SJCRH30 (cell line): ENCODE measurements around the gene CACNB4. TPM values are rescaled to one million over a fixed set of nuclear protein-coding genes. Genes with fewer than 3 reads are reported as not detected.
A peak's percentile ranks its signal among the peaks of the same experiment; 100 is the strongest.
"Not testable (repeated sequence)": the region's sequence is repeated elsewhere in the genome, so short reads cannot be mapped to it uniquely, and the experiment has no call there.

Experiments used
- DNase-seq, 2 experiments: peaks; one replicate each; pipeline ENCODE4 v3.0.0-alpha.2; 2015 to 2020
- H3K27ac ChIP-seq: fragments of 250-450 bp; sonication (Bioruptor Pico); 2 replicates; pipeline ENCODE4 v1.5.1; 2020; ENCODE audit warnings: mild to moderate bottlenecking, moderate library complexity
- H3K27me3 ChIP-seq: fragments of 250-450 bp; sonication (Bioruptor Pico); 2 replicates; pipeline ENCODE4 v1.5.1; 2020; ENCODE audit warnings: mild to moderate bottlenecking, moderate library complexity
- H3K36me3 ChIP-seq: fragments of 250-450 bp; sonication (Bioruptor Pico); 2 replicates; pipeline ENCODE4 v1.5.1; 2020; ENCODE audit warnings: mild to moderate bottlenecking, moderate library complexity
- H3K4me1 ChIP-seq: fragments of 250-450 bp; sonication (Bioruptor Pico); 2 replicates; pipeline ENCODE4 v1.5.1; 2020; ENCODE audit warnings: mild to moderate bottlenecking, moderate library complexity
- H3K4me3 ChIP-seq: fragments of 250-450 bp; sonication (Bioruptor Pico); 2 replicates; pipeline ENCODE4 v1.5.1; 2020; ENCODE audit warnings: mild to moderate bottlenecking, moderate library complexity
- H3K9me3 ChIP-seq: fragments of 250-450 bp; sonication (Bioruptor Pico); replicated peaks from 2 replicates; pipeline ENCODE4 v1.5.1; 2020; ENCODE audit warnings: mild to moderate bottlenecking, moderate library complexity
- total RNA-seq: library from RNA; depleted of rRNA; stranded (reverse); fragments of >200 nt; shearing (Covaris generic); gene quantifications from 2 replicates; pipeline ENCODE4 v1.2.3, GENCODE V29; 2014; rRNA removed

Gene CACNB4
- 1.8 and 2.2 TPM in 2 replicates for total RNA-seq

GRCh38 chr2:152098496-152099366, at the start of gene CACNB4:
Gene CACNB4, minus strand, starts transcription at chr2:152099044.
- H3K36me3 ChIP-seq = no peaks in the 10 kb centered on the region
- no peaks in the 10 kb centered on the region for H3K9me3 ChIP-seq
- peak in 1 of 2 experiments; percentile 23 for DNase-seq
- H3K27me3 ChIP-seq = 0 out of 2 replicates have a peak, but pooled peaks cover 5% of the 10 kb centered on the region
- H3K27ac ChIP-seq = no peak within 1 kb of the TSS
- peaks cover 3% of the 10 kb centered on the region; the same call in 1 of the 2 replicates for H3K4me1 ChIP-seq
- H3K4me3 ChIP-seq = peak within 1 kb of the TSS; percentile 62

- Histone ChIP-seq H3K27ac (no peak overlapping the region), H3K27me3 (no peaks in the 10 kb centered on the region), H3K9me3 (no peaks in the 10 kb centered on the region), H3K4me3 (no peak overlapping the region), H3K36me3 (no peaks in the 10 kb centered on the region), H3K4me1 (no peaks in the 10 kb centered on the region)
- no peak for DNase-seq
These were observed 35.8 kb upstream of the CACNB4 start for GRCh38 chr2:152134488-152135280.

- no peak for DNase-seq
- Histone ChIP-seq H3K4me1 (no peaks in the 10 kb centered on the region), H3K27ac (no peak overlapping the region), H3K9me3 (no peaks in the 10 kb centered on the region), H3K27me3 (no peaks in the 10 kb centered on the region), H3K4me3 (no peak overlapping the region), H3K36me3 (no peaks in the 10 kb centered on the region)
These were observed 33.5 kb upstream of the CACNB4 start for GRCh38 chr2:152132306-152132705.

GRCh38 chr2:152127628-152128027, 28.8 kb upstream of the CACNB4 start:
- Histone ChIP-seq H3K27me3 (no peaks in the 10 kb centered on the region), H3K9me3 (no peaks in the 10 kb centered on the region), H3K36me3 (no peaks in the 10 kb centered on the region), H3K27ac (no peak overlapping the region), H3K4me3 (no peak overlapping the region), H3K4me1 (no peaks in the 10 kb centered on the region)
- DNase-seq = no peak

GRCh38 chr2:152126664-152127063, 27.8 kb upstream of the CACNB4 start:
- Histone ChIP-seq H3K27ac (no peak overlapping the region), H3K27me3 (no peaks in the 10 kb centered on the region), H3K9me3 (no peaks in the 10 kb centered on the region), H3K4me3 (no peak overlapping the region), H3K4me1 (no peaks in the 10 kb centered on the region), H3K36me3 (no peaks in the 10 kb centered on the region)
- peak; percentile 5 to 19 for DNase-seq

- H3K36me3 ChIP-seq = no peaks in the 10 kb centered on the region
- H3K27ac ChIP-seq = no peak overlapping the region
- no peaks in the 10 kb centered on the region for H3K9me3 ChIP-seq
- no peaks in the 10 kb centered on the region for H3K4me1 ChIP-seq
- no peaks in the 10 kb centered on the region for H3K27me3 ChIP-seq
- DNase-seq = no peak
- no peak overlapping the region for H3K4me3 ChIP-seq
These were observed 23.3 kb upstream of the CACNB4 start for GRCh38 chr2:152122161-152122560.

- no peak for DNase-seq
- no peak overlapping the region for H3K27ac ChIP-seq
- H3K27me3 ChIP-seq = no peaks in the 10 kb centered on the region
- H3K4me3 ChIP-seq = no peak overlapping the region
- no peaks in the 10 kb centered on the region for H3K9me3 ChIP-seq
- H3K4me1 ChIP-seq = no peaks in the 10 kb centered on the region
- H3K36me3 ChIP-seq = no peaks in the 10 kb centered on the region
These were observed 21.6 kb upstream of the CACNB4 start for GRCh38 chr2:152120430-152120829.

- H3K36me3 ChIP-seq = no peaks in the 10 kb centered on the region
- H3K27ac ChIP-seq = no peak overlapping the region
- no peak for DNase-seq
- no peak overlapping the region for H3K4me3 ChIP-seq
- H3K4me1 ChIP-seq = no peaks in the 10 kb centered on the region
- no peaks in the 10 kb centered on the region for H3K9me3 ChIP-seq
- H3K27me3 ChIP-seq = no peaks in the 10 kb centered on the region
These were observed 17.1 kb upstream of the CACNB4 start for GRCh38 chr2:152115952-152116351.

GRCh38 chr2:152114366-152114765, 15.5 kb upstream of the CACNB4 start:
- Histone ChIP-seq H3K4me3 (no peak overlapping the region), H3K27ac (no peak overlapping the region), H3K27me3 (no peaks in the 10 kb centered on the region), H3K4me1 (no peaks in the 10 kb centered on the region), H3K36me3 (no peaks in the 10 kb centered on the region), H3K9me3 (no peaks in the 10 kb centered on the region)
- DNase-seq = no peak

- not testable (repeated sequence) for H3K27me3 ChIP-seq, H3K4me1 ChIP-seq, H3K27ac ChIP-seq, H3K9me3 ChIP-seq, DNase-seq, H3K4me3 ChIP-seq, H3K36me3 ChIP-seq
These were observed 8.3 kb upstream of the CACNB4 start for GRCh38 chr2:152107140-152107539.

- DNase-seq = no peak
- no peaks in the 10 kb centered on the region for H3K9me3 ChIP-seq
- no peaks in the 10 kb centered on the region for H3K36me3 ChIP-seq
- no peak overlapping the region for H3K27ac ChIP-seq
- H3K4me1 ChIP-seq = no peaks in the 10 kb centered on the region
- no peaks in the 10 kb centered on the region for H3K27me3 ChIP-seq
- no peak overlapping the region for H3K4me3 ChIP-seq
These were observed 7.6 kb upstream of the CACNB4 start for GRCh38 chr2:152106464-152106863.

- H3K27ac ChIP-seq = no peak overlapping the region
- H3K36me3 ChIP-seq = no peaks in the 10 kb centered on the region
- no peaks in the 10 kb centered on the region for H3K4me1 ChIP-seq
- no peak for DNase-seq
- no peaks in the 10 kb centered on the region for H3K9me3 ChIP-seq
- H3K27me3 ChIP-seq = 0 out of 2 replicates have a peak, but pooled peaks cover 5% of the 10 kb centered on the region
- no peak overlapping the region for H3K4me3 ChIP-seq
These were observed 4.4 kb upstream of the CACNB4 start for GRCh38 chr2:152103271-152103670.

- Histone ChIP-seq H3K27ac (no peak overlapping the region), H3K9me3 (no peaks in the 10 kb centered on the region), H3K4me3 (no peak overlapping the region), H3K4me1 (no peaks in the 10 kb centered on the region; the same call in 1 of the 2 replicates), H3K27me3 (0 out of 2 replicates have a peak, but pooled peaks cover 5% of the 10 kb centered on the region), H3K36me3 (no peaks in the 10 kb centered on the region)
- DNase-seq = no peak
These were observed 2.1 kb upstream of the CACNB4 start for GRCh38 chr2:152100961-152101360.

GRCh38 chr2:152099367-152100050, 665 bp upstream of the CACNB4 start:
- H3K4me1 ChIP-seq = peaks cover 3% of the 10 kb centered on the region; the same call in 1 of the 2 replicates
- H3K4me3 ChIP-seq = peak overlapping the region; percentile 62
- H3K27me3 ChIP-seq = 0 out of 2 replicates have a peak, but pooled peaks cover 5% of the 10 kb centered on the region
- DNase-seq = peak; percentile 7 to 40
- H3K9me3 ChIP-seq = no peaks in the 10 kb centered on the region
- H3K36me3 ChIP-seq = no peaks in the 10 kb centered on the region
- H3K27ac ChIP-seq = no peak overlapping the region
